HG02852 (cell line): Measurements from ENCODE around the gene IL26.

Source experiments
- ATAC-seq: cut with Tn5 transposase; IDR thresholded peaks from one replicate; pipeline ENCODE4 v1.9.1; 2021; ENCODE audit warnings: mild to moderate bottlenecking, moderate library complexity; ENCODE audit not compliant: unreplicated experiment

The IL26 gene

GRCh38 chr12:68159681-68160304, 65.8 kb downstream of the IL26 start, which contains the start of gene IFNG:
Gene IFNG, minus strand, starts transcription at chr12:68159740. Its CDS starts 125 bp downstream, at chr12:68159615.
- peak; percentile 52 for ATAC-seq

- ATAC-seq = no peak
Observed at GRCh38 chr12:68158432-68158831, 67.2 kb downstream of the IL26 start.

GRCh38 chr12:68157380-68157779, 68.2 kb downstream of the IL26 start:
- no peak for ATAC-seq

- ATAC-seq = no peak
Observed at GRCh38 chr12:68156636-68157035, 69.0 kb downstream of the IL26 start.

- no peak for ATAC-seq
Observed at GRCh38 chr12:68154779-68155178, 70.8 kb downstream of the IL26 start.
